Activated T-helper 2 cell treated with anti-CD3 and anti-CD28 coated beads, Interferon-gamma antibody, Interleukin-2, Interleukin-4, amounts not matched to agents 10 μg/mL and 5 μg/mL and 100 μg/mL, durations not matched to agents 14 hours and 24 hours and 36 hours (primary cell): ENCODE results near the gene CNPY1. TPM values are rescaled to one million over a fixed set of nuclear protein-coding genes. Genes with fewer than 3 reads are reported as not detected.

Source experiments
- DNase-seq: peaks from one replicate; pipeline ENCODE4 v3.0.0; 2021; ENCODE audit warnings: low spot score
- H3K27ac Mint-ChIP-seq: one replicate; pipeline ENCODE4 v1.8.0; 2021; ENCODE audit warnings: mixed read lengths
- H3K27me3 Mint-ChIP-seq: one replicate; pipeline ENCODE4 v1.8.0; 2021; ENCODE audit warnings: low read depth, mixed read lengths
- H3K36me3 Mint-ChIP-seq: one replicate; pipeline ENCODE4 v1.8.0; 2021; ENCODE audit warnings: low read depth, mixed read lengths
- H3K4me1 Mint-ChIP-seq: one replicate; pipeline ENCODE4 v1.8.0; 2021; ENCODE audit warnings: low read depth, mixed read lengths
- H3K4me3 Mint-ChIP-seq: one replicate; pipeline ENCODE4 v1.8.0; 2021; ENCODE audit warnings: low read depth, mild to moderate bottlenecking, moderate library complexity, mixed read lengths
- H3K9me3 Mint-ChIP-seq: one replicate; pipeline ENCODE4 v1.8.0; 2021; ENCODE audit warnings: mixed read lengths
- intact Hi-C: fragments of 100-400 bp; cut with micrococcal nuclease; formaldehyde crosslinking; loops from one replicate; pipeline ENCODE4 v1.15.1; 2023
- total RNA-seq: library from RNA; stranded (reverse); gene quantifications from 2 replicates; pipeline ENCODE4 v1.2.3, GENCODE V29; 2022

Gene CNPY1
- total RNA-seq, 1 donor from 2014 or later, result not detected

- H3K4me3 Mint-ChIP-seq, result no peak overlapping the region
- H3K27ac Mint-ChIP-seq, result no peak overlapping the region
- peaks cover 4% of the 10 kb centered on the region for H3K4me1 Mint-ChIP-seq
- H3K27me3 Mint-ChIP-seq, result peaks cover 37% of the 10 kb centered on the region
- no peaks in the 10 kb centered on the region for H3K9me3 Mint-ChIP-seq
- no peak for DNase-seq
- intact Hi-C loops, result no loop called here
- H3K36me3 Mint-ChIP-seq, result no peaks in the 10 kb centered on the region
Observed at GRCh38 chr7:155585532-155585895, 39.2 kb upstream of the CNPY1 start.

GRCh38 chr7:155584763-155585531 lies 38.6 kb upstream of the CNPY1 start:
- no peak overlapping the region for H3K27ac Mint-ChIP-seq
- H3K9me3 Mint-ChIP-seq, result no peaks in the 10 kb centered on the region
- peaks cover 37% of the 10 kb centered on the region for H3K27me3 Mint-ChIP-seq
- DNase-seq, result no peak
- no peak overlapping the region for H3K4me3 Mint-ChIP-seq
- no peaks in the 10 kb centered on the region for H3K36me3 Mint-ChIP-seq
- peaks cover 9% of the 10 kb centered on the region for H3K4me1 Mint-ChIP-seq
- intact Hi-C loops, result loop anchor here (5.0 kb wide), 1 partner anchor 57 kb away; the partner anchor contains the start of gene RBM33

GRCh38 chr7:155584261-155584660 lies 37.9 kb upstream of the CNPY1 start:
- peaks cover 13% of the 10 kb centered on the region for H3K4me1 Mint-ChIP-seq
- intact Hi-C loops, result loop anchor here (5.0 kb wide), 1 partner anchor 58 kb away; the partner anchor contains the start of gene RBM33
- no peaks in the 10 kb centered on the region for H3K36me3 Mint-ChIP-seq
- H3K27ac Mint-ChIP-seq, result no peak overlapping the region
- H3K9me3 Mint-ChIP-seq, result no peaks in the 10 kb centered on the region
- H3K27me3 Mint-ChIP-seq, result peaks cover 37% of the 10 kb centered on the region
- H3K4me3 Mint-ChIP-seq, result no peak overlapping the region
- DNase-seq, result no peak

DNA sequence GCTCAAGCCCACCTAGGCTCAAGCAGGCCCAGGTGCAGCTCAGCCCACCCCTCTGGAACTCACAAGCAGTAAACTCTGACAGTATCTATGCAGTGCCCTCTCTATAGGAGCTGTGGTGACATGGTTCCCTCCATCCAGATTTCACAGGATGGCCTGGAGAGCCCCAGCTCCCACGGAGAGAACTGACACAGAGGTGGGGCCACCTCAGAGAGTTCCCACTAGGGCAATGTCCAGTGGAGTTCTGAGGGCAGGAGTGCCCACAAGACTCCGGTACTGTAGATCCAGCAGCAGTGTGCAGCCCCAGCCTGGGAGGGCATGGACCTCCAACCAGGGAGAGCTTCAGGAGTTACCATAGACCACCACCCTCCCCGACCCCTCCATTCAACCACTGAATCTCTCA lies 37.3 kb upstream of the CNPY1 start:
- Mint-ChIP-seq H3K4me1 (peaks cover 13% of the 10 kb centered on the region), H3K9me3 (no peaks in the 10 kb centered on the region), H3K27ac (no peak overlapping the region), H3K36me3 (no peaks in the 10 kb centered on the region), H3K4me3 (no peak overlapping the region), H3K27me3 (peaks cover 37% of the 10 kb centered on the region)
- no peak for DNase-seq
- intact Hi-C loops, result loop anchor here (5.0 kb wide), 1 partner anchor 59 kb away; the partner anchor contains the start of gene RBM33

GRCh38 chr7:155581954-155582353 lies 35.6 kb upstream of the CNPY1 start:
- intact Hi-C loops, result loop anchor here (5.0 kb wide), 1 partner anchor 60 kb away; the partner anchor contains the start of gene RBM33
- Mint-ChIP-seq H3K27ac (no peak overlapping the region), H3K4me1 (peaks cover 13% of the 10 kb centered on the region), H3K27me3 (peaks cover 34% of the 10 kb centered on the region), H3K36me3 (no peaks in the 10 kb centered on the region), H3K4me3 (no peak overlapping the region), H3K9me3 (no peaks in the 10 kb centered on the region)
- no peak for DNase-seq

GRCh38 chr7:155581107-155581830 lies 34.9 kb upstream of the CNPY1 start:
- Mint-ChIP-seq H3K36me3 (no peaks in the 10 kb centered on the region), H3K27me3 (peaks cover 29% of the 10 kb centered on the region), H3K4me1 (peaks cover 13% of the 10 kb centered on the region), H3K4me3 (no peak overlapping the region), H3K27ac (no peak overlapping the region), H3K9me3 (no peaks in the 10 kb centered on the region)
- DNase-seq, result no peak
- intact Hi-C loops, result loop anchor here (5.0 kb wide), 1 partner anchor 61 kb away; the partner anchor contains the start of gene RBM33

DNA sequence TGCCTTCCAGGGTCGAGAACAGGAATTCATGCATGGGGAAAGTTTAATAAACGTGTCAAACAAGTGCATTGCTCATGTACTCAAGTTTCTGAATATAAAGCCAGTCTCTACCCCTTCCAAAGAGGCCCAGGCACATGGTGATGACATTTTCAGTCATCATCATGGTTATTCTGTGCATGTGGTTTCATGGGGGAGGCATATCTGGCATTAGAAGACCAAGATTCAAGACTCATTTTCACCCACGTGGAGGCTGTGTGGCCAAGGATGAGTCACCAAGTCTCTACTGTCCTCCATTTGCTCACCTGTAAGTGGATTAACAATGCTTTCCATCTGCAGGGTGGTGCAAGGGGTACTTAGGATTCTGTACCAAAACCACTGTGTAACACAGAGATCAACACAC lies 34.0 kb upstream of the CNPY1 start:
- Mint-ChIP-seq H3K27ac (no peak overlapping the region), H3K9me3 (no peaks in the 10 kb centered on the region), H3K27me3 (peaks cover 22% of the 10 kb centered on the region), H3K4me1 (peaks cover 13% of the 10 kb centered on the region), H3K4me3 (no peak overlapping the region), H3K36me3 (no peaks in the 10 kb centered on the region)
- intact Hi-C loops, result loop anchor here (1.0 to 5.0 kb wide), 2 partner anchors 62 to 183 kb away; partner anchors contain the start of gene RBM33
- no peak for DNase-seq

- Mint-ChIP-seq H3K4me3 (no peak overlapping the region), H3K27me3 (peaks cover 14% of the 10 kb centered on the region), H3K9me3 (no peaks in the 10 kb centered on the region), H3K27ac (no peak overlapping the region), H3K36me3 (no peaks in the 10 kb centered on the region), H3K4me1 (peaks cover 13% of the 10 kb centered on the region)
- DNase-seq, result no peak
- intact Hi-C loops, result no loop called here
Observed at GRCh38 chr7:155579565-155579964, 33.2 kb upstream of the CNPY1 start.

DNA sequence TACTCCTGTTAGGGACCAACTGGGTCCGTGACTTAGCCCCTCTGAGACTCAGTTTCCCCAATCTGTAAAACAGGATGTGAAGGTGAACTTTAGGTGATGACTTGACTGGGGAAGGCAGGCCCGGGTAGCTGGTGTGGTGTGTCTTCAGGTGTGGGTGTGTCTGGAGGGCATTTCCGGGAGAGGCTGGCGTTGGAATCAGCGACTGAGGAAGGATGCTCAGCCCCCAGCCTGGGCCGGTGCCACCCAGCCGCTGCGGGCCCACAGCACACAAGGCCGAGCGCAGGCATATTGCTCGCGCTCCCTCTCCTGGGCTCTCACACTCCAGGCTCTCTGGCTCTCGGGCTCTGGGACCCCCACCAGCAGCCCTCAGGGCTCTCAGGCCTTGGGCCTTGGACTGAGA lies 31.7 kb upstream of the CNPY1 start:
- peaks cover 13% of the 10 kb centered on the region for H3K4me1 Mint-ChIP-seq
- peaks cover 8% of the 10 kb centered on the region for H3K27me3 Mint-ChIP-seq
- no peaks in the 10 kb centered on the region for H3K36me3 Mint-ChIP-seq
- no peak overlapping the region for H3K27ac Mint-ChIP-seq
- DNase-seq, result no peak
- no peak overlapping the region for H3K4me3 Mint-ChIP-seq
- intact Hi-C loops, result no loop called here
- H3K9me3 Mint-ChIP-seq, result no peaks in the 10 kb centered on the region

- Mint-ChIP-seq H3K36me3 (no peaks in the 10 kb centered on the region), H3K4me1 (peaks cover 13% of the 10 kb centered on the region), H3K4me3 (no peak overlapping the region), H3K27ac (no peak overlapping the region), H3K27me3 (peaks cover 4% of the 10 kb centered on the region), H3K9me3 (no peaks in the 10 kb centered on the region)
- DNase-seq, result no peak
- intact Hi-C loops, result no loop called here
Observed at GRCh38 chr7:155577509-155577905, 31.1 kb upstream of the CNPY1 start.

DNA sequence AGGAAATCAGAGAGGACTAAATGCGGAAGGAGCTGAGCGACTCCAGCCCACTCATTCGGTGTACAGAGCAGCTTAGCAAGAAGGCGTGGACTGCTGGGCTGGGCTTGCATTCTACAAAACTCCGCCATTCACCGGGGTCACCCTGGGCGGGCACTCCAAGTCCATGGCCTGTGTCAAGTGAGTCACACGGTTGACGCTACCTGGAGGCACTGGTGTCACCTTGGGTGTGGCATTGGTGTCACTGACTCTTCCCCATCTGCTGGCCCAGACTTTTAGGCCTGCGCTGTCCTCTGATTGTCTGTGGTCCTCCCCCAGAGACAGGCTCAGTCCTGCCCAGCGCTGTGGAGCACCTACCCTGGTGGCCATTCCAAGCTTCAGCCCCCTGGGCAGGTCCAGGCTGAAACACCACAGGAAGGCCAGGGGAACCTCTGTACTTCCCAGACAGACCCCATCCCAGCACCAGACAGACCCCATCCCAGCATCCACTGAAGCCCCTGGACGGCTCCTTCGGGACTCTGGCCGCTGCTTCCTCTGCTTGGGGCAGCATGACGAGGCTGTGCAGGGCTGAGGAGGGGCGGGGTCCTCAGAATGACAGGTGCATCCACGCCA lies 30.6 kb upstream of the CNPY1 start:
- Mint-ChIP-seq H3K36me3 (no peaks in the 10 kb centered on the region), H3K27me3 (peaks cover 5% of the 10 kb centered on the region), H3K27ac (no peak overlapping the region), H3K9me3 (no peaks in the 10 kb centered on the region), H3K4me1 (peaks cover 13% of the 10 kb centered on the region), H3K4me3 (no peak overlapping the region)
- intact Hi-C loops, result no loop called here
- no peak for DNase-seq

GRCh38 chr7:155576416-155576815 lies 30.1 kb upstream of the CNPY1 start:
- intact Hi-C loops, result no loop called here
- Mint-ChIP-seq H3K9me3 (no peaks in the 10 kb centered on the region), H3K27me3 (peaks cover 8% of the 10 kb centered on the region), H3K4me1 (peaks cover 13% of the 10 kb centered on the region), H3K27ac (no peak overlapping the region), H3K36me3 (no peaks in the 10 kb centered on the region), H3K4me3 (no peak overlapping the region)
- DNase-seq, result no peak
